Lower lobe of right lung (tissue), 2 donors: ENCODE results near the gene RAB40B. TPM values are rescaled to one million over a fixed set of nuclear protein-coding genes. Genes with fewer than 3 reads are reported as not detected.

ENCODE experiments used
- ATAC-seq, 2 donors: fragments of 200-7000 bp; cut with Tn5 transposase; one replicate each; pipeline ENCODE4 v1.9.1; 2020 to 2022; ENCODE audit warnings: mild to moderate bottlenecking in 2 of 2, moderate library complexity in 2 of 2
- DNase-seq: peaks from one replicate; pipeline ENCODE4 v3.0.0-alpha.2; 2020
- H3K27ac ChIP-seq: fragments of 200-600 bp; one replicate; pipeline ENCODE4 v1.8.0; 2022
- H3K27me3 ChIP-seq: fragments of 200-600 bp; one replicate; pipeline ENCODE4 v1.8.0; 2022; ENCODE audit warnings: low read depth
- H3K36me3 ChIP-seq: fragments of 200-600 bp; one replicate; pipeline ENCODE4 v1.8.0; 2022; ENCODE audit warnings: mild to moderate bottlenecking
- H3K4me1 ChIP-seq: fragments of 200-600 bp; one replicate; pipeline ENCODE4 v1.8.0; 2022
- H3K4me3 ChIP-seq: fragments of 200-600 bp; one replicate; pipeline ENCODE4 v1.8.0; 2022; ENCODE audit warnings: mild to moderate bottlenecking
- H3K9me3 ChIP-seq: fragments of 200-600 bp; one replicate; pipeline ENCODE4 v1.8.0; 2022
- CTCF ChIP-seq: fragments of 200-600 bp; IDR thresholded peaks from one replicate; pipeline ENCODE4 v1.8.0; 2022; ENCODE audit warnings: antibody characterized with exemption, mild to moderate bottlenecking
- intact Hi-C: fragments of 100-400 bp; cut with DNase I; formaldehyde crosslinking; loops from one replicate; pipeline ENCODE4 v1.11.0; 2022
- total RNA-seq: library from RNA; stranded (reverse); fragmentation: NEBNext Ultra II Directional; extraction: Animal tissue kit (Norgen Biotek cat#: 25700); gene quantifications from one replicate; pipeline ENCODE4 v1.2.1, GENCODE V29; 2021
- donor health status: DM: no; HTN: yes; CAD: no; lungs with severe emphysema.

RAB40B gene
- total RNA-seq, 1 donor from 2014 or later = 10.2 TPM

GRCh38 chr17:82737967-82738877 is 39.7 kb upstream of the RAB40B start:
- intact Hi-C loops = no loop called here
- DNase-seq (peak; percentile 69), ATAC-seq (peak; percentile 59 to 80)
- H3K27ac ChIP-seq = no peak overlapping the region
- H3K36me3 ChIP-seq = peaks cover 35% of the 10 kb centered on the region
- H3K27me3 ChIP-seq = no peaks in the 10 kb centered on the region
- H3K9me3 ChIP-seq = peaks cover 4% of the 10 kb centered on the region
- no peak overlapping the region for H3K4me3 ChIP-seq
- TF ChIP-seq CTCF = no peak
- H3K4me1 ChIP-seq = peaks cover 17% of the 10 kb centered on the region

DNA sequence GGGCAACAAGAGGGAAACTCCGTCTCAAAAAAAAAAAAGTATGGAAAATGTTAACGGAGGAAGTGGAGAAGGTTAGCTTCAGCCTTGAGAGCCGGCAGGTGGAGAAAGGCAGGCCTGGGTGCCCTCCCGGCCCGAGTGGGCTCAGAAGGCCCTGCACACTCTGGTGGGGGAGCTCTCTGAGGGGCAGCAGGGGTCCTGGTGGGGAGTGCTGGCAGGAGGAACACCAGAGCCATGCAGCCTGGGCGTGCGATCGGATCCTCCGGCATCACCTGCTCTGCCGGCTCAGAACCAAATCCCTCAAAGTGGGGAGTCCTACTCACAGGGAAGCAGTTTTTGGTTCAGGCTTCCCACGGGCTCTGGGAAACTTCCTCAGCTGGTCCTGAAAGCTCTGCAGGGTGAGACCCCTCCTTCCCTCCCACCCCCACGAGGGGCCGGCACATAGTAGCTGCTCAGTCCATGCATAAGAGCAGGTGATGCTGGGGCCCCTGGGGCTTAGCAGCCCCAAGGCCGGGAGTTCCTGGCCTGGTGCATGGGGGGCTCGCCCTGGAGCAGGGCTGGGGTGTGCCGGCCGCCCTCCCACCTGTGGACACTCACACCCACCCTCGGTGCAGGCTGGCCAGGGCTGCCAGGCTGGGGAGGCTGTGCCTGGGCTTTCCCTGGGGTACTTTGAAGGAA is 38.1 kb upstream of the RAB40B start:
- H3K4me3 ChIP-seq = peak overlapping the region; percentile 74
- H3K9me3 ChIP-seq = peaks cover 4% of the 10 kb centered on the region
- no peaks in the 10 kb centered on the region for H3K27me3 ChIP-seq
- peaks cover 17% of the 10 kb centered on the region for H3K4me1 ChIP-seq
- peaks cover 22% of the 10 kb centered on the region for H3K36me3 ChIP-seq
- no peak for DNase-seq
- TF ChIP-seq CTCF = no peak
- ATAC-seq = no peak
- intact Hi-C loops = no loop called here
- no peak overlapping the region for H3K27ac ChIP-seq

GRCh38 chr17:82734987-82735866 is 36.7 kb upstream of the RAB40B start, which contains the start of gene FN3K:
Gene FN3K, plus strand, starts transcription at chr17:82735615. Its CDS starts 22 bp downstream, at chr17:82735637.
- peaks cover 10% of the 10 kb centered on the region for H3K36me3 ChIP-seq
- peak within 1 kb of the TSS; percentile 83 for H3K27ac ChIP-seq
- DNase-seq = peak; percentile 81

GRCh38 chr17:82732118-82732743 is 33.7 kb upstream of the RAB40B start:
- intact Hi-C loops = no loop called here
- TF ChIP-seq CTCF = no peak
- ATAC-seq (no peak), DNase-seq (no peak)
- Histone ChIP-seq H3K27me3 (no peaks in the 10 kb centered on the region), H3K36me3 (peaks cover 24% of the 10 kb centered on the region), H3K9me3 (no peaks in the 10 kb centered on the region), H3K4me1 (peaks cover 17% of the 10 kb centered on the region), H3K4me3 (no peak overlapping the region), H3K27ac (no peak overlapping the region)

More at GRCh38 chr17:82734987-82735866, 36.7 kb upstream of the RAB40B start, which contains the start of gene FN3K:
- H3K27me3 ChIP-seq = no peaks in the 10 kb centered on the region
- H3K4me1 ChIP-seq = peaks cover 17% of the 10 kb centered on the region
- H3K4me3 ChIP-seq = peak within 1 kb of the TSS; percentile 74
- TF ChIP-seq CTCF = no peak
- no peaks in the 10 kb centered on the region for H3K9me3 ChIP-seq
- intact Hi-C loops = no loop called here
- ATAC-seq = peak; percentile 82 to 86
